HEK293T (cell line): ENCODE measurements around the gene KRTAP19-2.

ENCODE experiments used
- ARNT ChIP-seq: fragments of 450-650 bp; IDR thresholded peaks from 2 replicates; pipeline ENCODE4 v1.6.1; 2017; ENCODE audit warnings: mild to moderate bottlenecking
- BHLHE40 ChIP-seq: fragments of 450-650 bp; IDR thresholded peaks from 2 replicates; pipeline ENCODE4 v1.6.1; 2016; ENCODE audit warnings: mild to moderate bottlenecking, moderate library complexity, borderline replicate concordance
- ELF4 ChIP-seq: fragments of 450-650 bp; IDR thresholded peaks from 2 replicates; pipeline ENCODE4 v1.6.1; 2017; ENCODE audit warnings: antibody characterized with exemption
- FOXK2 ChIP-seq: fragments of 450-650 bp; IDR thresholded peaks from 2 replicates; pipeline ENCODE4 v1.6.1; 2016; ENCODE audit warnings: mild to moderate bottlenecking
- FOXM1 ChIP-seq: fragments of 450-650 bp; IDR thresholded peaks from 2 replicates; pipeline ENCODE4 v1.6.1; 2017; ENCODE audit warnings: mild to moderate bottlenecking, borderline replicate concordance
- HDGF ChIP-seq: fragments of 450-650 bp; IDR thresholded peaks from 2 replicates; pipeline ENCODE4 v1.6.1; 2017; ENCODE audit warnings: antibody characterized with exemption, borderline replicate concordance
- L3MBTL2 ChIP-seq: fragments of 450-650 bp; conservative IDR thresholded peaks from 2 replicates; pipeline ENCODE4 v1.6.1; 2016; ENCODE audit warnings: mild to moderate bottlenecking
- LEF1 ChIP-seq: fragments of 450-650 bp; IDR thresholded peaks from 2 replicates; pipeline ENCODE4 v1.6.1; 2017; ENCODE audit warnings: mild to moderate bottlenecking, borderline replicate concordance
- NFRKB ChIP-seq: fragments of 450-650 bp; IDR thresholded peaks from 2 replicates; pipeline ENCODE4 v1.6.1; 2016; ENCODE audit warnings: mild to moderate bottlenecking, moderate library complexity
- SP1 ChIP-seq: fragments of 450-650 bp; IDR thresholded peaks from 2 replicates; pipeline ENCODE4 v1.6.1; 2017
- SUZ12 ChIP-seq: fragments of 450-650 bp; IDR thresholded peaks from 2 replicates; pipeline ENCODE4 v1.6.1; 2016; ENCODE audit warnings: mild to moderate bottlenecking
- ZNF384 ChIP-seq: fragments of 450-650 bp; IDR thresholded peaks from 2 replicates; pipeline ENCODE4 v1.6.1; 2016

DNA sequence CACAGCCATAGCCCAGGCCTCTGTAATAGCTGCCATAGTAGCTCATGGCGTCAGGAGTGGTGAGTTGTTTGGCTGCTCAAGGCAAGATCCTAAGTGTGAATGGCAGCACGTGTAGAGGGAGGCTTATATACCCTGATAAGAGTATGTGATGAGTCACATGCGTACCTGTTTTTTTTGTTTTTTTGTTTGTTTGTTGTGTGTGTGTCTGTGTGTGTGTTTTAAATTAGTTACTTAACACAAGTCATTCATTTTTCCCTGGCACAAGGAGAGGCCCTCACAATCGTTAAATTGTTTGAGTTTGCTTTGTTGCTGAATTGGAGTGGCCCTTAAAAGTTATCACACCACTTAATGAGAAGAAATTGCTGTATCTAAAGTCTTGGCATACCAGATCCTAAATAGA, 9.8 kb upstream of the KRTAP19-2 start, which contains the start of gene KRTAP19-4:
- TF ChIP-seq FOXM1, result no peak
- TF ChIP-seq ZNF384, result no peak
- TF ChIP-seq HDGF, result no peak
- TF ChIP-seq ELF4, result no peak
- no peak for TF ChIP-seq NFRKB
- TF ChIP-seq L3MBTL2, result no peak
- TF ChIP-seq BHLHE40, result no peak
- TF ChIP-seq ARNT, result no peak
- TF ChIP-seq FOXK2, result no peak
- no peak for TF ChIP-seq SUZ12
- TF ChIP-seq SP1, result no peak
- no peak for TF ChIP-seq LEF1
